Erythroblast (primary cell): ENCODE measurements around the gene FZD1.

Source experiments
- GATA1 ChIP-seq: IDR thresholded peaks from 2 replicates; pipeline ENCODE4 v1.6.1; 2011; ENCODE audit warnings: low read depth, mild to moderate bottlenecking, control low read depth, low read length, moderate library complexity
- POLR2A ChIP-seq: IDR thresholded peaks from 2 replicates; pipeline ENCODE4 v1.6.1; 2011; ENCODE audit warnings: mild to moderate bottlenecking, low read length

- TF ChIP-seq POLR2A (no peak), GATA1 (no peak)
Measured at GRCh38 chr7:91295576-91295975, 31.3 kb downstream of the FZD1 start.
